Esophagus (tissue), 2 donors: ENCODE measurements around the gene SPAG16. TPM values are rescaled to one million over a fixed set of nuclear protein-coding genes. Genes with fewer than 3 reads are reported as not detected.

ENCODE experiments used
- H3K27ac ChIP-seq, 2 donors: one replicate each; pipeline ENCODE4 v1.5.1; 2013; ENCODE audit warnings: low read depth in 2 of 2, mild to moderate bottlenecking in 2 of 2, inconsistent platforms in 1 of 2, low read length in 1 of 2, moderate library complexity in 1 of 2
- H3K27me3 ChIP-seq, 2 donors: one replicate each; pipeline ENCODE4 v1.6.1; 2013; ENCODE audit warnings: low read length in 2 of 2, control low read depth in 1 of 2, mild to moderate bottlenecking in 1 of 2; ENCODE audit not compliant: insufficient read depth in 2 of 2, control insufficient read depth in 1 of 2
- H3K36me3 ChIP-seq, 2 donors: one replicate each; pipeline ENCODE4 v1.6.1; 2013; ENCODE audit warnings: low read length in 1 of 2; ENCODE audit not compliant: control insufficient read depth in 2 of 2, insufficient read depth in 2 of 2
- H3K4me1 ChIP-seq, 2 donors: one replicate each; pipeline ENCODE4 v1.6.1; 2013; ENCODE audit warnings: low read length in 1 of 2; ENCODE audit not compliant: control insufficient read depth in 2 of 2, insufficient read depth in 2 of 2
- H3K4me3 ChIP-seq, 2 donors: one replicate each; pipeline ENCODE4 v1.5.1; 2013; ENCODE audit warnings: low read length in 2 of 2, mild to moderate bottlenecking in 2 of 2, low read depth in 1 of 2, moderate library complexity in 1 of 2
- H3K9me3 ChIP-seq, 2 donors: one replicate each; pipeline ENCODE4 v1.6.1; 2013; ENCODE audit warnings: mild to moderate bottlenecking in 2 of 2, low read depth in 1 of 2, low read length in 1 of 2, moderate library complexity in 1 of 2; ENCODE audit not compliant: control insufficient read depth in 2 of 2, insufficient read depth in 1 of 2
- WGBS, 2 donors: extraction: QIAGEN DNeasy Blood & Tissue Kit; methylation state at CpG; one replicate each; pipeline ENCODE4 v1.1.7; 2013; 5-methylcytosine and 5-hydroxymethylcytosine counted together
- polyA plus RNA-seq, 2 donors: library from polyadenylated mRNA; stranded (reverse); fragments of 200-250 nt; gene quantifications; one replicate each; pipeline ENCODE4 v1.2.3, GENCODE V29; 2013
- donor health status: healthy with polysubstance abuse.
- donor health status: Bipolar disorder and iron deficiency.

SPAG16 gene
- polyA plus RNA-seq, 2 donors, result 20.4 to 21.2 TPM

GRCh38 chr2:214410918-214411554 lies 1126.8 kb downstream of the SPAG16 start, which contains the start of gene VWC2L:
VWC2L (plus strand) TSS chr2:214411054; CDS start chr2:214414194, 3,140 bp downstream.
- Histone ChIP-seq H3K36me3 (no peaks in the 10 kb centered on the region), H3K27ac (no peak within 1 kb of the TSS), H3K9me3 (no peaks in the 10 kb centered on the region), H3K27me3 (no peaks in the 10 kb centered on the region), H3K4me3 (no peak within 1 kb of the TSS), H3K4me1 (no peaks in the 10 kb centered on the region)
- WGBS, 2 donors, result 12 to 15% methylated on average over 19 of the region's 19 CpGs

DNA sequence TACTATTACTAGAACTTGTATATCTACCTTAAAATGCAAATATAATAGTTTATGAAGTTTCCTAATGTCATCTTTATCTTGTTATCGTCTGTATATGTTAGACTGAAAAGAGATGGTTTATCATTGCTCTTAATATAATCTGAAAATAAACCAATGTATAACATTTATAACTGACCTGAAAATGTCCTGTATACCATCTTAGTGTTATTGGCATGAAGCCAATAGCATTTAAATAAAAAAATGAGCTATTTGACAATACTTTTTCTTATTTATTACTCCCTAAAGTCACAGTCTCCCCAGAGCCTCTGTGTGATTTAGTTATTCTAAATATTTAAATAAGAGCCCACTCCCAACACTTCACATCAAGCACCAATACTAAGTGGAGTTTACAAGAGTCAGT lies 1128.4 kb downstream of the SPAG16 start:
- H3K9me3 ChIP-seq, result no peaks in the 10 kb centered on the region
- no peaks in the 10 kb centered on the region for H3K4me1 ChIP-seq
- no peak overlapping the region for H3K4me3 ChIP-seq
- no peaks in the 10 kb centered on the region for H3K27me3 ChIP-seq
- H3K27ac ChIP-seq, result no peak overlapping the region
- no peaks in the 10 kb centered on the region for H3K36me3 ChIP-seq
- 68 to 74% methylated on average over 1 of the region's 1 CpG for WGBS, 2 donors

GRCh38 chr2:214436470-214436869 lies 1152.2 kb downstream of the SPAG16 start:
- Histone ChIP-seq H3K4me1 (no peaks in the 10 kb centered on the region), H3K9me3 (no peaks in the 10 kb centered on the region), H3K27me3 (no peaks in the 10 kb centered on the region), H3K27ac (no peak overlapping the region), H3K4me3 (no peak overlapping the region), H3K36me3 (no peaks in the 10 kb centered on the region)
- WGBS, 2 donors, result 91 to 96% methylated on average over 4 of the region's 4 CpGs

- no peak overlapping the region for H3K27ac ChIP-seq
- no peak overlapping the region for H3K4me3 ChIP-seq
- H3K36me3 ChIP-seq, result no peaks in the 10 kb centered on the region
- WGBS, 2 donors, result 78 to 85% methylated on average over 4 of the region's 4 CpGs
- H3K9me3 ChIP-seq, result no peaks in the 10 kb centered on the region
- no peaks in the 10 kb centered on the region for H3K27me3 ChIP-seq
- no peaks in the 10 kb centered on the region for H3K4me1 ChIP-seq
Measured at GRCh38 chr2:214450118-214450894, 1166.0 kb downstream of the SPAG16 start.

DNA sequence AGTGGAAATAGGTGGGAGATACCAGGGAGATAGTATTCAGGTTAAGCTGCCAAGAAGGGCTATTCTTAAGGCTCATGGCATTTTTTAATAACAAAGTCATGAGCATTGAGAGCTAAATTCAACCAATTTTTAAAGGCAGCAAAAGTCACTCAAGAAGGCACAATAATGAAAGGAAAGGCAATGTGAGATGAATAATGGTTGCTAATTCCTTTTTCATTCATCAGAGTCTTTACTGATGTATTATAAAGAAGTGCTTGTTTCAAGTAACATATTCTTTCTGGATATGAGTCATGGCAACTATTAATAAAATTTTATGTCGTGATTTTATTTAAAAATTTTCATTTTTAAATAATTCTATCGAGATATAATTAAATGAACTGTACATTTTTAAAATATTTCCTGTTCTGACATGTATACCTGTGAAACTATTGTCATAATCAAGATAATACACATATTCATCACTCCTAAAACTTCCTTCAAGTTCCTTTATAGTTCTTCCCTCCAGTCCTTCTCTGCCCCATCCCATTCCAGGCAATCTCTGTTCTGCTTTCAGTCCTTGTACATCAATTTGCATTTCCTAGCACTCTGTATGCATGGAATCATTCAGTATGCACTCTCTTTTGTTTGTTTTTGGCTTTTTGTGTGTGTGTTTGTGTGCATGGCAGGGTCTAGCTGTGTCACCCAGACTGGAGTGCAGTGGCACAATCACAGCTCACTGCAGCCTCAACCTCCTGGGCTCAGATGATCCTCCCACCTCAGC lies 1167.4 kb downstream of the SPAG16 start:
- H3K4me3 ChIP-seq, result no peak overlapping the region
- H3K36me3 ChIP-seq, result no peaks in the 10 kb centered on the region
- no peaks in the 10 kb centered on the region for H3K27me3 ChIP-seq
- H3K27ac ChIP-seq, result no peak overlapping the region
- 55 to 58% methylated on average over 2 of the region's 2 CpGs for WGBS, 2 donors
- H3K9me3 ChIP-seq, result no peaks in the 10 kb centered on the region
- no peaks in the 10 kb centered on the region for H3K4me1 ChIP-seq

Other genes with a start within 250 kb of the SPAG16 start
- gene IKZF2, start 132.9 kb upstream of the SPAG16 start, polyA plus RNA-seq, result 10 to 100 TPM; 11.3 to 11.5 TPM